ENCODE data around the gene RNF141.

DNA sequence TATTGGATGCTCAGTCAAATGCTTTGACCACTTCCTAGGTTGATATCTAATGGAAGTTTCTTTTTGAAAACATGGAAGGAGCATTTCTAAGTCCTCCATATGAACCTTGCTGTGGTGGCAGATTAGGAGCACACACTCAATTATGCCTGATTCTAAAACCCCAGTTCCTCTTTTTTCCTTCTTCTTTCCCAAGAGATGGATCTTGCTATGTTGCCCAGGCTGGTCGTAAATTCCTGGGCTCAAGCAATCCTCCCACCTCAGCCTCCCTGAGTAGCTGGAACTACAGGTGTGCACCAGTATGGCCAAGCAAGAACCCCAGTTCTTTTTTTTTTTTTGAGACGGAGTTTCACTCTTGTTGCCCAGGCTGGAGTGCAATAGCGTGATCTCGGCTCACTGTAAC lies 24.5 kb upstream of the RNF141 start:
- TF ChIP-seq, protein P1, sequence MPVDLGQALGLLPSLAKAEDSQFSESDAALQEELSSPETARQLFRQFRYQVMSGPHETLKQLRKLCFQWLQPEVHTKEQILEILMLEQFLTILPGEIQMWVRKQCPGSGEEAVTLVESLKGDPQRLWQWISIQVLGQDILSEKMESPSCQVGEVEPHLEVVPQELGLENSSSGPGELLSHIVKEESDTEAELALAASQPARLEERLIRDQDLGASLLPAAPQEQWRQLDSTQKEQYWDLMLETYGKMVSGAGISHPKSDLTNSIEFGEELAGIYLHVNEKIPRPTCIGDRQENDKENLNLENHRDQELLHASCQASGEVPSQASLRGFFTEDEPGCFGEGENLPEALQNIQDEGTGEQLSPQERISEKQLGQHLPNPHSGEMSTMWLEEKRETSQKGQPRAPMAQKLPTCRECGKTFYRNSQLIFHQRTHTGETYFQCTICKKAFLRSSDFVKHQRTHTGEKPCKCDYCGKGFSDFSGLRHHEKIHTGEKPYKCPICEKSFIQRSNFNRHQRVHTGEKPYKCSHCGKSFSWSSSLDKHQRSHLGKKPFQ (CRISPR knock-in tag; IDR thresholded peaks at IDR 0.05; ENCODE audit: insufficient replicate concordance): no peak
- TF ChIP-seq CTCF (CRISPR knock-in tag; IDR thresholded peaks at IDR 0.05) (no peak), JUNB (CRISPR knock-in tag; IDR thresholded peaks at IDR 0.05; ENCODE audit: borderline replicate concordance) (no peak), SOX6 (IDR thresholded peaks at IDR 0.05) (no peak), SOX6 (CRISPR knock-in tag; IDR thresholded peaks at IDR 0.05) (no peak)
